HG03103 (cell line): ENCODE measurements around the gene SH2D5.
"Not testable (repeated sequence)": the region's sequence is repeated elsewhere in the genome, so short reads cannot be mapped to it uniquely, and the experiment has no call there.

Experiments
- ATAC-seq: cut with Tn5 transposase; IDR thresholded peaks from one replicate; pipeline ENCODE4 v1.9.1; 2021; ENCODE audit warnings: low read depth; ENCODE audit not compliant: unreplicated experiment

SH2D5 gene

GRCh38 chr1:20729155-20729931 lies 3.2 kb downstream of the SH2D5 start:
- no peak for ATAC-seq

- ATAC-seq, result no peak
Measured at GRCh38 chr1:20728371-20729154, 3.9 kb downstream of the SH2D5 start.

GRCh38 chr1:20727746-20728316 lies 4.7 kb downstream of the SH2D5 start:
- no peak for ATAC-seq

DNA sequence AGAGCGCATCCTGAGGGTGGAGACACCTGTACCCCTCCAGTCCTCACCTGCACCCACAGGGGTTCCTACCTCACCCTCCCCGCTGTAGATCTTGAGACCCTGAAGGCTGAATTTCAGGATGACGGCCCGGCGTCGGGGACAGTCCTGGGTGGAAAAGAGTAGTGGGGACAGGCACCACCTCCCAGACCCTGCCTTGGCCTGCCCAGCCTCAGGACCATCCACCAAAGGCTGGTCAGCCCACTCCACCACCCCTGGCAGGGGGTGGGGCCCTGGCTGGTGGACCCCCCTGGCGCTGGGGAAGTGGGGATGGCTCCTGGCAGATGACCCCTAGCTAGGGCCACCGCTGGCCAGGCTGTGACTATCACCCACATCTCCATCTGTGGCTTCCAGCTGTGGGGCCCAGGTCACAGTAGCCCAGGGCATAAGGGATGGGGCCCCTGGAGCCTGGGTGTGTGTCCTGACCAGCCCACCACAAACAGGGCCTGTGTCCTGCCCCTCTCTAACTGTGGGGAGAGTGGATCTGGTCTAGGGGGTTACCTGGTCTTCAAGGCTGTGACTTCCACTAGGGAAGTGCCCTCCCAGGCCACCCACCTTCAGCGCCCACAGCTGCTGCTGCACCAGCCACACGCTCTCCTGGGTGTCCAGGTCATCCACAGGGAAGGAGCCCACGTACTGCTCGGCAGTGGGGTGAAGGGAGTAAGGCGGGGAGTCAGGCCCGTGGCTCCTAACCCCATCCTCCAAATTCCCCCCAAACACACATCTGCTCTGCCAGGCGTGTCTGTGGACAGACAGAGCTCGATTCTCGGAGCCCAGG lies 5.4 kb downstream of the SH2D5 start:
- no peak for ATAC-seq

DNA sequence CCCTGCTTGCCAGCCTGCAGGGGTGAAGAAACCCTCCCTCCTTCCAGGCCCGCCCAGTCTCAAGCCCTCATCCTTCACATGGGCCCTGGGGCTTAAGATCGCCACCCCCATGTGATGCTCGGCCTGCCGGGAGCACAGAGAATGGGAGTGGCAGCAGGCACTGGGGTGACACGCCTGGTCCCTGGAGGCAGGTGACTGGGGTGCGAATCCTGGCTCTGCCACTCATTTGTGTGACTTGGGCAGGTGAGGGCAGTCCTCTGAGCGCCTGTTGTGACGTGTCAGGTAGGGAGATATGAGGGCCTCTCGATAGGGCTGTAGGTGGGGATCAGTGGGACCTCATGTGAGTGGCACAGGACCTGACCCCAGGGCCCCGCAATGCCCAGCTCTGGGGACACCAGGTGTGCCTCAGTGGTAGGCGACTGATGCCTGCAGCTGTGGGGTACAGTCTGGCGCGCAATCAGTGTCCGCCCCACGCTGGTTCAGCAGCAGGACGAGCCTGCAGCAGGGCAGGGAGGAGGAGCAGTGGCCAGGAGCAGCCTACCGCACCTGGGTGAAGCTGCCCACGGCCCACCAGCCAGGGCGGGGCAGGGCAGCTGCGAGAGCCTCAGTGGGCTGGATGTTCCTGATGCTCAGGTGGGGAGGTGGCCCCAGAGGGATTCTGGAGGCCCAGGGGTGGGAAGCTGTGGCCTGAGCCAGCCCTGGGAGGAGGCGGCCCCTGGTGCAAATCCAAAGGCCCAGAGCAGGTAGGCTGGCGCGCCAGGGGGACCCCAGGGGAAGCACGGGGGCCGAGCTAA lies 6.2 kb downstream of the SH2D5 start:
- no peak for ATAC-seq

GRCh38 chr1:20725189-20726117 lies 7.0 kb downstream of the SH2D5 start:
- ATAC-seq, result no peak

DNA sequence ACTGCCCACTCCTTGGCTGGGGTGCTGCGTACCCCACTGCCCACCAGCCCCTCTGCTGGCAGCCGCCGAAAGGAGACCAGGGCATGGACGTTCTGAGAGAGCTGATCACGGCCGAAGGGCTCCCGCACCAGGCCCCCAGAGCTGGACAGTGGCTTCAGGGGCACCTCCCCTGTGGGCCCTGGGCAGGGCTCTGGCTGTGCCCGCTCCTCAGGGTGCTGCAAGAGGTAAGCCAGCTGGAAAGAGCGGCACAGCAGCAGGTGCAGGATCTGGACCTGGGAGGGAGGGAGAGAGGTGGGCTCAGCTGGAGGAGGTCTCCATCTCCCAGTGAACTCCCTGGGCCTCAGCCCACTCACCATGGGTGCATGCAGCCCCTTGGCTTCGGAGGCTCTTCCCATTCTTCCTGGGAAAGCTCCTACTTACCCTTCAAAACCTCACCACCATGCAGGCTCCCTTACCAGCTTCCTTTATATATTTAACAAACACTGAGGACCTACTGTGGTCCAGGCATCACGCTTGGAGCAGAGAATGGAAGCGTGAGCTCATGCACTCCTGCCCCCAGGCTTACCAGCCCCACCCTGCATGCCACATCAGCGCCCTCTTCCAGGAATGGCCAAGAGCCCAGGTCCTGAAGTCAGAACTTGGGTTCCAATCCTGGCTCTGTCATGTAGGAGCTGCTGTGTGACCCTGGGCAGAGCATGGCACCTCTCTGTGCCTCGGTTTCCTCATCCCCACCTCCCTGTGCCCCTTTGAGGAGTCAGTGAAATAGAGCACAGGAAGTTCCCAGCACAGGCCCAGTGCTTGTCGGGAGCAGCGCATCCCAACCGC lies 7.9 kb downstream of the SH2D5 start:
- ATAC-seq, result no peak

DNA sequence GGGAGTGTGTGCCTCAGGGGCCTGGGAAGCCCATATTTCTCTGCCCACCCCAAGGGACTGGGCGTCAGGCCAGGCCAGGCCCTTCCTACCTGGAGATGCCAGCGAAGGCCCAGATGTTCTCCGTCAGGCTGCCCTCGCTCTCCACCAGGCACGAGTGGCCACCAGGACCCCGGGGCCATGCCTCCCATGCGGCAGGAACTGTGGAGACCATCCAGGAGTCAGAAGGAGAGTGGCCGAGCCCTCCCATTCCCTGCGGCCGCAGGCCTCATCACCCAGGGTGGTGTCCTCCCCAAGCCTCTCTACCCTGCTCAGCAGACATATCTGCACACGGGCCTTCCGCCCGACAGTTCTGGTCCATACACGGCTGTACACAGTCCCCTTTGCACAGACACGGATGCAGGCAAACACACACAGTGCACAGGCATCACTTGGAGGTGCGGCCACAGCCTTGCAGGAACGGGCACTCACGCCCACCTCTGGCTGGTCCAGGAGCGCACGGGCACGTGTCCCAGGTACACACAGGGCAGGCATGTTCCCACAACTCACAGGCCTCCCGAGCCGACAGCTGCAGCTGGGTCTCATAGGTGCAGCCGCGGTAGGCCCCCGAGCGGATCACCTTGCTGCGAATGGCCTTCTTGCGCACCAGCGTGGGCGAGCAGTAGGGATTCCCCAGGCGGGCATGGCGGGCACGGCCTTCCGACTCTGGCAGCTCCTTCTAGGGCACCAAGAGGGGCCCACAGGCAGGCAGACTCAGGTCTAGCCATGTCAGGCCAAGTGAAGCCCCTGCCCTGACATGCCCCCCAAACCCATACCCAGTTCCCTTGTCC lies 8.8 kb downstream of the SH2D5 start:
- no peak for ATAC-seq

GRCh38 chr1:20723159-20723536 lies 9.4 kb downstream of the SH2D5 start:
- no peak for ATAC-seq

GRCh38 chr1:20721117-20722061 lies 11.1 kb downstream of the SH2D5 start:
- ATAC-seq, result no peak

- no peak for ATAC-seq
Measured at GRCh38 chr1:20720631-20721091, 11.8 kb downstream of the SH2D5 start.

DNA sequence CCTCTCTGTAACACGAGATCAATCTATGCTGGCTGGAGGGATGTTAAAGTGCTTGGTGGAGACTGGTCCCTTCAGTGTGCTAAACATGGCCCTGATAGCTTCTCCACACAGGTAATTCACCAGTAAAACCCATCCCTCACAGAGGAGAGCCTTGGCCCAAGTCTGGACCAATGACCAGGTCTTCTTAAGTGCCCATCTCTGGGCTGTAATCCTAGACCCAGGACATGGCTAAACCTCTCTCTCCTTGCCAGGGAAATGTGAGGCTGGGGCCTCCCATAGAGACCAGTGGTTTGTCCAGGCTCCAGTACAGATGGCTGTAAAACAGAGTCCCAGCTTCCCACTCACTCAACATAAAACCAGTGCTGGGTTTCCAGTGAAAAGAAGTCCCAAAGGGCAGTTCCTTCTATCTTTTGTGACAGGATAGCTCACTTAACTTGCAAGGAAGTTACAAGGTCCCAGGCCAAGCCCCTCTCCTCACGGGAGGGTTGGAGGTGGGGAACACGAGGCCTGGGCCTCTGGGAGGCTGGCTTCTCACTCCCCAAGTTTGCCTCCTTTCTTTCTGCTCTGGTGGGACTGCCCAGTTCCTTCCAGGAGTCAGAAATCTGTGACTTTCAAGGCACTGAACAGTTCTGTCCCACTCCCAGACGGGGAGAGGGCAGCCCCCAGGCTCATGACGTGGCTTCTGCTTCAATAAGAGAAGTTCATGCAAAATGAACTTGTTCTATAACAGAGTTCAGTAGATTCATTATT lies 12.5 kb downstream of the SH2D5 start:
- no peak for ATAC-seq

DNA sequence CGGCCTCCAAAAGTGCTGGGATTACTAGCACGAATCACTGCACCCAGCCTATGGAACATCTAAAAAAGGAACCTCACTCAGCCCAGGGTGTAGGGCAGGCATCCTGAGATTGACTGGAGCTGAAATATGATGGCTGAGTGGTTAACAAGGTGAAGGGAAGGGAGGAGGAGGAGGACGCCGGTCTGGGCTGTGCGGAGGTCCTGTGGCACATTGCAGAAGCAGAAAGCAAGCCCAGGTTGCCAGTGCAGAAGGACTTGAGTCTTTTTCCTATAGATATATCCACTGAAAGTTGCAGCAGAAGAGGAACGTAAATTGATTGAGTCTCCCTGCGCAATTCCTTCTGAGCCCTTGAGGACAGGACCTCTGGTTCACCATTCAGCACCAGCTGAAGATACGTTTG lies 13.2 kb downstream of the SH2D5 start:
- ATAC-seq, result no peak

DNA sequence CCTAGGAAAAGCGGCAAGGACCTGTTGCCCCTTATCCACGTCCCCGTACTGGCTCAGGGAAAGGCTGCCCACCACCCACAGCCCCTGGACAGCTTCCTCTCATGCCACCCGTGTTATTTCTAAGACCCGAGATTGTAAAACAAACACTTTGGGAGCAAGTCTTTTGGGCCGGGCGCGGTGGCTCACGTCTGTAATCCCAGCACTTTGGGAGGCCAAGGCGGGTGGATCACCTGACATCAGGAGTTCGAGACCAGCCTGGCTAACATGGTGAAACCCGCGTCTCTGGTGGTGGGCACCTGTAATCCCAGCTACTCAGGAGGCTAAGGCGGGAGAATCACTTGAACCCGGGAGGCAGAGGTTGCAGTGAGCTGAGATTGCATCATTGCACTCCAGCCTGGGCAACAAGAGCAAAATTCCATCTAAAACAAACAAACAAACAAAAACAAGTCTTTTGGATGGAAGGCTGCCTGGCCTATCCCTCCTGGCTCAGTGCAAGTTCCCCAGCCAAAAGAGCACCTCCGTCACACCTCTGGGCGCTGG lies 14.1 kb downstream of the SH2D5 start:
- not testable (repeated sequence) for ATAC-seq
